NK-92 (cell line): ENCODE data around the gene ENOX2.
"Not testable (repeated sequence)": the region's sequence is repeated elsewhere in the genome, so short reads cannot be mapped to it uniquely, and the experiment has no call there.

Experiments used
- DNase-seq: peaks from one replicate; lab custom pipeline; 2025; ENCODE audit not compliant: unreplicated experiment; lab: John Stamatoyannopoulos, UW

The ENOX2 gene

GRCh38 chrX:130769835-130770234 lies 133.2 kb downstream of the ENOX2 start:
- DNase-seq, result no peak

- no peak for DNase-seq
Measured at GRCh38 chrX:130758072-130758471, 144.9 kb downstream of the ENOX2 start.

- no peak for DNase-seq
Measured at GRCh38 chrX:130756233-130756632, 146.8 kb downstream of the ENOX2 start.

- DNase-seq, result no peak
Measured at GRCh38 chrX:130754353-130754752, 148.7 kb downstream of the ENOX2 start.

GRCh38 chrX:130746709-130747342 lies 156.2 kb downstream of the ENOX2 start:
- no peak for DNase-seq

- no peak for DNase-seq
Measured at GRCh38 chrX:130746077-130746476, 156.9 kb downstream of the ENOX2 start.

- no peak for DNase-seq
Measured at GRCh38 chrX:130741584-130741983, 161.4 kb downstream of the ENOX2 start.

- DNase-seq, result no peak
Measured at GRCh38 chrX:130741151-130741550, 161.9 kb downstream of the ENOX2 start.

- DNase-seq, result no peak
Measured at GRCh38 chrX:130738638-130739195, 164.3 kb downstream of the ENOX2 start.

GRCh38 chrX:130734713-130735112 lies 168.3 kb downstream of the ENOX2 start:
- DNase-seq, result no peak

- DNase-seq, result no peak
Measured at GRCh38 chrX:130728208-130728607, 174.8 kb downstream of the ENOX2 start.

GRCh38 chrX:130726661-130727060 lies 176.3 kb downstream of the ENOX2 start:
- DNase-seq, result no peak

- no peak for DNase-seq
Measured at GRCh38 chrX:130725519-130725918, 177.5 kb downstream of the ENOX2 start.

- no peak for DNase-seq
Measured at GRCh38 chrX:130719413-130719812, 183.6 kb downstream of the ENOX2 start.

GRCh38 chrX:130718137-130718536 lies 184.9 kb downstream of the ENOX2 start:
- no peak for DNase-seq

- no peak for DNase-seq
Measured at GRCh38 chrX:130716781-130717413, 186.1 kb downstream of the ENOX2 start.

GRCh38 chrX:130716346-130716745 lies 186.7 kb downstream of the ENOX2 start:
- DNase-seq, result no peak

GRCh38 chrX:130715299-130715698 lies 187.7 kb downstream of the ENOX2 start:
- no peak for DNase-seq

GRCh38 chrX:130714665-130715064 lies 188.3 kb downstream of the ENOX2 start:
- DNase-seq, result no peak

GRCh38 chrX:130714135-130714534 lies 188.9 kb downstream of the ENOX2 start:
- DNase-seq, result no peak

GRCh38 chrX:130709178-130709577 lies 193.8 kb downstream of the ENOX2 start:
- not testable (repeated sequence) for DNase-seq

- no peak for DNase-seq
Measured at GRCh38 chrX:130705591-130705990, 197.4 kb downstream of the ENOX2 start.
